Measurements from ENCODE around the gene AXL. TPM values are rescaled to one million over a fixed set of nuclear protein-coding genes. Genes with fewer than 3 reads are reported as not detected.

Gene AXL
- total and polyA plus RNA-seq, 11 donors, result 5.0 to 62.5 (median 13.2) TPM

DNA sequence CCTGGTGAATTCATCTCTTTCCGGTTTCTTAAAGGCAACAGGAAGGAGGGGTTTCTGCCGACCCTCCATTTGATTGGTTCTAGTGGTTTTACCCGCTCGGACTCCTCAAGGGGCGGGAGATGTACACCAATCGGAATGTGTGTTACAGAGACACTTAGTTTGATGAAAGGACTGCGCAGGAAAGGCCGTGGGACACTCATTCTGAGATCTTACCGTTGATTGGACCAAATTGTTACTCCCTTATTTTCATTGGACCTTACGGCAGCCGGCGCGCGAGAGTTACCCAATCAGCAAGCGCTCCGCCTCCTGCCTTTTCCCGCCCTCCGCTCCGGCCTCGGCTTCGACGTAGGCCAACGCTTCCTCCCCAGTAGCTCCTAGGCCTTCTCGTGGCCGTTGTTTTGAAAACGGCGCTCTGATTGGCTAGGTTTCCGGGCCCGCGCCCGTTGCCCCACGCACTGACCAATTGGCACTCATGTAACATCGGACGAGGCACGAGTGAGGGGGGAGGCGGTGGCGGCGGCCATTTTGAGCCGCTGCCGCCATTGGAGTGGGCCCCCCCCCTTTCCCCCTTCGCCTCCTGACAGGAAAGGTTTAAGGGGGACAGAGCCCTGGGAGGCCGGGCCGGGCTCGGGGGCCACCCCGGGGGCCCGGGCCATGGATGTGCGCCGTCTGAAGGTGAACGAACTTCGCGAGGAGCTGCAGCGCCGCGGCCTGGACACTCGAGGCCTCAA, 45.0 kb downstream of the AXL start, which contains the start of gene HNRNPUL1:
Gene HNRNPUL1 (plus strand): TSS at position 523 of the 731 bp plus-strand sequence. CDS start 132 bp downstream, at position 655.
- Histone ChIP-seq H3K27ac (peak within 1 kb of the TSS; percentile 91 to 100 (median 99)), H3K4me3 (peak within 1 kb of the TSS; percentile 71 to 99 (median 92)), H3K4me1 (peaks cover 3 to 36% (median 29%) of the 10 kb centered on the region in 12 donors), H3K36me3 (peaks cover 0 to 29% (median 22%) of the 10 kb centered on the region in 9 donors), H3K9me3 (no peaks in the 10 kb centered on the region), H3K27me3 (no peaks in the 10 kb centered on the region)
- TF ChIP-seq, protein P1, sequence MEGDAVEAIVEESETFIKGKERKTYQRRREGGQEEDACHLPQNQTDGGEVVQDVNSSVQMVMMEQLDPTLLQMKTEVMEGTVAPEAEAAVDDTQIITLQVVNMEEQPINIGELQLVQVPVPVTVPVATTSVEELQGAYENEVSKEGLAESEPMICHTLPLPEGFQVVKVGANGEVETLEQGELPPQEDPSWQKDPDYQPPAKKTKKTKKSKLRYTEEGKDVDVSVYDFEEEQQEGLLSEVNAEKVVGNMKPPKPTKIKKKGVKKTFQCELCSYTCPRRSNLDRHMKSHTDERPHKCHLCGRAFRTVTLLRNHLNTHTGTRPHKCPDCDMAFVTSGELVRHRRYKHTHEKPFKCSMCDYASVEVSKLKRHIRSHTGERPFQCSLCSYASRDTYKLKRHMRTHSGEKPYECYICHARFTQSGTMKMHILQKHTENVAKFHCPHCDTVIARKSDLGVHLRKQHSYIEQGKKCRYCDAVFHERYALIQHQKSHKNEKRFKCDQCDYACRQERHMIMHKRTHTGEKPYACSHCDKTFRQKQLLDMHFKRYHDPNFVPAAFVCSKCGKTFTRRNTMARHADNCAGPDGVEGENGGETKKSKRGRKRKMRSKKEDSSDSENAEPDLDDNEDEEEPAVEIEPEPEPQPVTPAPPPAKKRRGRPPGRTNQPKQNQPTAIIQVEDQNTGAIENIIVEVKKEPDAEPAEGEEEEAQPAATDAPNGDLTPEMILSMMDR (IDR thresholded peaks at IDR 0.05), result peak in 7 of 12 donors; percentile 10 to 49 (median 30)
- TF ChIP-seq POLR2A (IDR thresholded peaks at IDR 0.05), result peak in 1 of 2 donors; percentile 35
- 0 to 1% (median 1%) methylated on average over 38 to 55 of the region's 55 CpGs for WGBS, 4 donors
- intact Hi-C loops (cut with DNase I), result loop anchor here (1.0 to 10.0 kb wide), 14 partner anchors 33 to 602 kb away; partner anchors contain the start of genes CCDC97 (in 1 of the 10), DMAC2 (in 1 of the 10) and TGFB1 (in 1 of the 10)
- DNase-seq (peak; percentile 99), ATAC-seq (peak; percentile 86 to 91 (median 87))

DNA sequence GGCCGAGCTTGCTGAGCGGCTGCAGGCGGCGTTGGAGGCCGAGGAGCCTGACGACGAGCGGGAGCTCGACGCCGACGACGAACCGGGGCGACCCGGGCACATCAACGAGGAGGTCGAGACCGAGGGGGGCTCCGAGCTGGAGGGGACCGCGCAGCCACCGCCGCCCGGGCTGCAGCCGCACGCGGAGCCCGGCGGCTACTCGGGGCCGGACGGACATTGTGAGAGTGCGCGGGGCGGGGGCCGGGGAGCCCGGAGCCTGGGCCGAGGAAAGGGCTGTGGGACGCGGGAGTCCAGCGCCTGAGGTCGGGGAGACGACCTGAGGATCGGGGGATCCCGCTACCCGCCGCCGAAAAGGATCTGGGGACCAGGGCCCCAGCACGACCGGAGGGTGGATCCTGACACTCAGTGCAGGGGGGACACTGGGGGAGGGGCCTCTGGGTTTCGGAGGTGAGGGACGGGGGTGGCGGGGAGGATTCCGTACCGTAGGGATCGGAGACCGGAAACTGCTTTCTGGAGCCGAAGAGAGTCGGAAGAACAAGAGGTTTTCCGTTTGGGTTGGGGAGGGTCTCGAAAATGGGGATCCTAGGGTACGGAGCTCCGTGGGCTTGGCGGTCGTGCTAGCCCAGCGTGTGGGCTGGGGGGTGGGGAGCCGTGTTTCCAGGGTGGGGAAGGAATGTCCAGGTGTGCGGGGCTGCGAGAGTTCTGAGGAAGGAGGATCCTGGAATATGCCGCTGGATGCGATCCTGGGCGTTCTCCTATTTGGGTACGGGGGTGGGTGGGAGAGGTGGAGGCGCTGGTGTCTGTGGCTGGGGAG, 45.8 kb downstream of the AXL start:
- no peak for TF ChIP-seq POLR2A (IDR thresholded peaks at IDR 0.05)
- TF ChIP-seq, protein P1 (IDR thresholded peaks at IDR 0.05), result no peak
- Histone ChIP-seq H3K4me1 (peaks cover 3 to 36% (median 29%) of the 10 kb centered on the region in 12 donors), H3K4me3 (peak overlapping the region; percentile 71 to 99 (median 92)), H3K27ac (peak overlapping the region; percentile 91 to 100 (median 99)), H3K36me3 (peaks cover 3 to 29% (median 24%) of the 10 kb centered on the region in 9 donors), H3K9me3 (no peaks in the 10 kb centered on the region), H3K27me3 (no peaks in the 10 kb centered on the region)
- intact Hi-C loops (cut with DNase I), result loop anchor here in 9 of 10 donors (1.0 to 10.0 kb wide), 12 partner anchors 33 to 602 kb away; partner anchors contain the start of genes DMAC2 (in 1 of the 9) and TGFB1 (in 1 of the 9)
- ATAC-seq, result peak in 2 of 4 donors; percentile 0 to 5
- peak in 4 of 5 donors; percentile 58 to 67 (median 62) for DNase-seq
- WGBS, 4 donors, result 0 to 3% (median 1%) methylated on average over 22 to 75 of the region's 75 CpGs

- peak overlapping the region; percentile 91 to 100 (median 99) for H3K27ac ChIP-seq
- intact Hi-C loops (cut with DNase I), result loop anchor here in 5 of 10 donors (2.0 to 10.0 kb wide), 4 partner anchors 33 to 601 kb away; no protein-coding TSS in a partner anchor
- no peak for ATAC-seq
Observed at GRCh38 chr19:41265395-41266153, 46.6 kb downstream of the AXL start.

More at GRCh38 chr19:41265395-41266153, 46.6 kb downstream of the AXL start:
- Histone ChIP-seq H3K36me3 (peaks cover 3 to 37% (median 30%) of the 10 kb centered on the region in 9 donors), H3K9me3 (no peaks in the 10 kb centered on the region), H3K27me3 (no peaks in the 10 kb centered on the region), H3K4me3 (peak overlapping the region; percentile 71 to 99 (median 92)), H3K4me1 (peaks cover 3 to 36% (median 29%) of the 10 kb centered on the region in 12 donors)
- TF ChIP-seq, protein P1 (IDR thresholded peaks at IDR 0.05), result no peak
- no peak for TF ChIP-seq POLR2A (IDR thresholded peaks at IDR 0.05)
- no peak for DNase-seq
- WGBS, 4 donors, result 10 to 12% (median 11%) methylated on average over 17 of the region's 17 CpGs
